Tibial artery (tissue), 4 donors: ENCODE data around the gene ASB10.

Experiments
- DNase-seq, 2 donors: peaks; one replicate each; pipeline ENCODE4 v3.0.0-alpha.2; 2019
- H3K27ac ChIP-seq, 2 donors: fragments of 200-600 bp; sonication (generic) in 1 of 2; 1 replicate in 1 of 2; 2 replicates in 1 of 2; pipeline ENCODE4 v1.5.1; 2018 to 2019; ENCODE audit warnings: mild to moderate bottlenecking in 1 of 2
- H3K27me3 ChIP-seq, 2 donors: fragments of 200-600 bp; sonication (generic) in 1 of 2; one replicate each; pipeline versions ENCODE4 v1.5.1 to v1.6.0; 2016 to 2019
- H3K36me3 ChIP-seq, 3 donors: fragments of 200-600 bp; sonication (generic) in 2 of 3; one replicate each; pipeline ENCODE4 v1.5.1; 2016 to 2019; ENCODE audit warnings: mild to moderate bottlenecking in 2 of 3
- H3K4me1 ChIP-seq, 4 donors: fragments of 200-600 bp; sonication (generic) in 2 of 4; 1 replicate in 3 of 4; 2 replicates in 1 of 4; pipeline ENCODE4 v1.5.1; 2016 to 2019
- H3K4me3 ChIP-seq, 2 donors: fragments of 200-600 bp; sonication (generic) in 1 of 2; 1 replicate in 1 of 2; 2 replicates in 1 of 2; pipeline ENCODE4 v1.5.1; 2018 to 2019; ENCODE audit warnings: mild to moderate bottlenecking in 2 of 2
- H3K9me3 ChIP-seq, 3 donors: fragments of 200-600 bp; sonication (generic) in 1 of 3; one replicate each; pipeline ENCODE4 v1.5.1; 2016 to 2019
- intact Hi-C: fragments of 100-400 bp; cut with DNase I; formaldehyde crosslinking; loops from one replicate; pipeline ENCODE4 v1.15.0; 2023; ENCODE audit warnings: low total_unique reads
- TF ChIP-seq, protein P1 (sequence below), 2 experiments: fragments of 200-600 bp in 1 of 2; fragments of 450-650 bp in 1 of 2; IDR thresholded peaks; one replicate each; pipeline ENCODE4 v1.5.1; 2017 to 2019; ENCODE audit warnings: antibody characterized with exemption in 2 of 2, mild to moderate bottlenecking in 1 of 2, moderate library complexity in 1 of 2

ASB10 gene

GRCh38 chr7:151195616-151196450 is 8.8 kb upstream of the ASB10 start:
- Histone ChIP-seq H3K4me1 (no peaks in the 10 kb centered on the region), H3K9me3 (no peaks in the 10 kb centered on the region), H3K4me3 (no peak overlapping the region), H3K36me3 (no peaks in the 10 kb centered on the region), H3K27ac (no peak overlapping the region), H3K27me3 (peaks cover 0 to 59% of the 10 kb centered on the region in 2 donors)
- TF ChIP-seq, protein P1, sequence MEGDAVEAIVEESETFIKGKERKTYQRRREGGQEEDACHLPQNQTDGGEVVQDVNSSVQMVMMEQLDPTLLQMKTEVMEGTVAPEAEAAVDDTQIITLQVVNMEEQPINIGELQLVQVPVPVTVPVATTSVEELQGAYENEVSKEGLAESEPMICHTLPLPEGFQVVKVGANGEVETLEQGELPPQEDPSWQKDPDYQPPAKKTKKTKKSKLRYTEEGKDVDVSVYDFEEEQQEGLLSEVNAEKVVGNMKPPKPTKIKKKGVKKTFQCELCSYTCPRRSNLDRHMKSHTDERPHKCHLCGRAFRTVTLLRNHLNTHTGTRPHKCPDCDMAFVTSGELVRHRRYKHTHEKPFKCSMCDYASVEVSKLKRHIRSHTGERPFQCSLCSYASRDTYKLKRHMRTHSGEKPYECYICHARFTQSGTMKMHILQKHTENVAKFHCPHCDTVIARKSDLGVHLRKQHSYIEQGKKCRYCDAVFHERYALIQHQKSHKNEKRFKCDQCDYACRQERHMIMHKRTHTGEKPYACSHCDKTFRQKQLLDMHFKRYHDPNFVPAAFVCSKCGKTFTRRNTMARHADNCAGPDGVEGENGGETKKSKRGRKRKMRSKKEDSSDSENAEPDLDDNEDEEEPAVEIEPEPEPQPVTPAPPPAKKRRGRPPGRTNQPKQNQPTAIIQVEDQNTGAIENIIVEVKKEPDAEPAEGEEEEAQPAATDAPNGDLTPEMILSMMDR (IDR thresholded peaks at IDR 0.05), result no peak
- intact Hi-C loops, result no loop called here
- no peak for DNase-seq

DNA sequence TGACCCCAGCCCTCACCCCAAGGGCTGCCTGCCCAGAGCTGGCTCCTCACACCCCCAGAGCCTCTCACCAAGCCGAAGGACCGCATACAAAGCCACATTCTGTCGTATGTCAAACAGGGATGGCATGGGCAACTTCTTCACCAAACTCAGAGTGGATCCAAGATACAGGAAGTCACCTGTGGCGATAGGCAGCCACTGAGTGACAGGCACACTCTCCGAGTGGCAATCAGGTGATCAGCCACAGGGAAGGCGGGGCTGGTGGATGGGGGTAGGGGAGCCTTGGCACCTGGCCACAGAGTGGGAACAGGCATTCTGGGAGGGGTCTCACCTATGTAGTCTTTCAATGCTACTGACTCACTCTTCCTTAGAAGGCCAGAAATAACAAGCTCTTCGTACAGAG is 7.1 kb upstream of the ASB10 start:
- H3K36me3 ChIP-seq, result no peaks in the 10 kb centered on the region
- no peaks in the 10 kb centered on the region for H3K4me1 ChIP-seq
- no peak overlapping the region for H3K27ac ChIP-seq
- intact Hi-C loops, result no loop called here
- TF ChIP-seq, protein P1 (IDR thresholded peaks at IDR 0.05), result no peak
- peaks cover 0 to 45% of the 10 kb centered on the region in 2 donors for H3K27me3 ChIP-seq
- H3K4me3 ChIP-seq, result no peak overlapping the region
- H3K9me3 ChIP-seq, result no peaks in the 10 kb centered on the region
- no peak for DNase-seq

DNA sequence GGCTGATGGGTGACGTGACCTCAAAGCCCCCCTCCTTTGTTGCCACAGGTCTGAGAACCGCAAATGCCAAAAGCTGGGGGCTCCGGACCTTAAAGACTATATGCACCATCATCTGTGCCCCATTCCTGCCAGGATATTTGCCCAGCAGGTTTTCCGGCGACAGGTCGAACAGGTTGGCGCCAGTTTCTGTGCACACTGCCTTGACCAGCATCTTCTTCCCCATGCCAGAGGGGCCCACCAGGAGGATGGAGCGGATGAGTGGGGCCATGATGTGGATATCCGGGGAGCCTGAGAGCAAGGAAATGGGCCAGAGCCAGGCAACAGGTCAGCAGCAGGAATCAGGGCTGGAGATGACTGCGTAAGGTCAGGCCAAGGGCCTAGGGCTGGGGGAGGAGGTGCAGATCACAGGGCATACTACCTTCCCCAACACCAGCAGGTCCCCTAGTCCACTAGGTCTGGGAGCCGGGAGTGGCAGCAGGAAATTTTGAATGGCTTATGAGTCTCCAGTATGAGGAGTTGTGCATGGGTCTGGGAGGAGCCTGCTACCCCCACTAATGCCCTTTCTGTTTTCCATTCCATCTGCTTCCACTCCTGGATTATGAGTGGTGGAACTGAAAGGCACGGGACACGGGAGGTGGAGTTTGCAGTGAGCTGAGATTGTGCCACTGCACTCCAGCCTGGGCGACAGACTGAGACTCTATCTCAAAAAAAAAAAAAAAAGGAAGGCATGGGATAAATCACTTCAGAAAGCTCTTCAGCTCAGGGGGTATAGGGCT is 6.3 kb upstream of the ASB10 start:
- H3K36me3 ChIP-seq, result no peaks in the 10 kb centered on the region

GRCh38 chr7:151192002-151192539 is 5.0 kb upstream of the ASB10 start:
- H3K4me1 ChIP-seq, result no peaks in the 10 kb centered on the region
- H3K9me3 ChIP-seq, result no peaks in the 10 kb centered on the region
- peaks cover 0 to 48% of the 10 kb centered on the region in 2 donors for H3K27me3 ChIP-seq
- no peak overlapping the region for H3K27ac ChIP-seq
- intact Hi-C loops, result no loop called here
- H3K4me3 ChIP-seq, result no peak overlapping the region
- H3K36me3 ChIP-seq, result no peaks in the 10 kb centered on the region
- no peak for DNase-seq
- TF ChIP-seq, protein P1 (IDR thresholded peaks at IDR 0.05), result no peak

More for the DNA sequence above, 6.3 kb upstream of the ASB10 start:
- Histone ChIP-seq H3K9me3 (no peaks in the 10 kb centered on the region), H3K27me3 (peaks cover 0 to 37% of the 10 kb centered on the region in 2 donors), H3K4me3 (no peak overlapping the region), H3K4me1 (no peaks in the 10 kb centered on the region), H3K27ac (no peak overlapping the region)
- TF ChIP-seq, protein P1 (IDR thresholded peaks at IDR 0.05), result no peak
- intact Hi-C loops, result no loop called here
- no peak for DNase-seq

- no peak for DNase-seq
- intact Hi-C loops, result no loop called here
- Histone ChIP-seq H3K36me3 (no peaks in the 10 kb centered on the region), H3K4me3 (no peak overlapping the region), H3K9me3 (no peaks in the 10 kb centered on the region), H3K27me3 (peaks cover 0 to 52% of the 10 kb centered on the region in 2 donors), H3K4me1 (no peaks in the 10 kb centered on the region), H3K27ac (no peak overlapping the region)
- TF ChIP-seq, protein P1 (IDR thresholded peaks at IDR 0.05), result no peak
Observed at GRCh38 chr7:151191544-151191943, 4.5 kb upstream of the ASB10 start.
